Right atrium auricular region (tissue), 2 donors: ENCODE data around the gene PDE6H. TPM values are rescaled to one million over a fixed set of nuclear protein-coding genes. Genes with fewer than 3 reads are reported as not detected.
A peak's percentile ranks its signal among the peaks of the same experiment; 100 is the strongest.

Source experiments
- DNase-seq: peaks from one replicate; pipeline ENCODE4 v3.0.0-alpha.2; 2019; ENCODE audit warnings: low spot score
- H3K27ac ChIP-seq, 2 donors: fragments of 200-600 bp; sonication (generic); 1 replicate in 1 of 2; 2 replicates in 1 of 2; pipeline ENCODE4 v1.5.1; 2016 to 2019
- H3K27me3 ChIP-seq, 2 donors: fragments of 200-600 bp; sonication (generic); one replicate each; pipeline versions ENCODE4 v1.5.1 to v1.6.0; 2017 to 2019
- H3K36me3 ChIP-seq: fragments of 200-600 bp; sonication (generic); one replicate; pipeline ENCODE4 v1.5.1; 2016
- H3K4me1 ChIP-seq, 2 donors: fragments of 200-600 bp; sonication (generic); one replicate each; pipeline versions ENCODE4 v1.5.1 to v1.6.0; 2017 to 2019
- H3K4me3 ChIP-seq, 2 donors: fragments of 200-600 bp; sonication (generic); 1 replicate in 1 of 2; 2 replicates in 1 of 2; pipeline ENCODE4 v1.5.1; 2017 to 2019; ENCODE audit warnings: mild to moderate bottlenecking in 1 of 2, moderate library complexity in 1 of 2
- H3K9me3 ChIP-seq, 2 donors: fragments of 200-600 bp; sonication (generic); one replicate each; pipeline ENCODE4 v1.5.1; 2019
- total RNA-seq, 2 donors: library from RNA; depleted of rRNA; stranded (reverse); fragments of >200 nt; gene quantifications; one replicate each; pipeline ENCODE4 v1.1.0, GENCODE V29; 2016
- TF ChIP-seq, protein P1 (sequence below), 2 donors: fragments of 200-600 bp; sonication (generic); IDR thresholded peaks; one replicate each; pipeline ENCODE4 v1.5.1; 2019; ENCODE audit warnings: antibody characterized with exemption in 2 of 2

Gene PDE6H
- total RNA-seq, 2 donors from 2014 or later, result not detected

DNA sequence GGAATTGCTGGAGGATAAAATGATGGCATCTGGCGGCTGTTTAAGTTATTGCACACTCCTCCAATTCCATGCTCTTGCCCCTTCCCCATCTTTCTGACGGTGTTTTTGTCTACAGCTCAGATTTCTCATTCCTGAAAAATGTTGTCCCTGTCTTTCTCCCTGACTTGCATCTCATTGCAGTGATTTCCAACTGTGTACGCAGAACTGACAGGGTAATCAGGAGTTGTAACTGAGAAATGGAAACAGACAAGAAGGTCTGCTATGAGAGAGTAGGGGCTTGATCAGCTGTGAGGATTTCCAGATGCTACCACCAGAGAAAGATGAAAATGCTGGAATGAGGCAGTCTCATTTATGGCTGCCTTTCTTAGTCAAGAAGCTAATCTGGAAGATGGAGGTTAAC is 35.8 kb upstream of the PDE6H start:
- H3K27me3 ChIP-seq, result no peaks in the 10 kb centered on the region
- H3K27ac ChIP-seq, result no peak overlapping the region
- no peaks in the 10 kb centered on the region for H3K4me1 ChIP-seq
- H3K4me3 ChIP-seq, result no peak overlapping the region
- peaks cover 3% of the 10 kb centered on the region for H3K36me3 ChIP-seq
- no peaks in the 10 kb centered on the region for H3K9me3 ChIP-seq
- TF ChIP-seq, protein P1, sequence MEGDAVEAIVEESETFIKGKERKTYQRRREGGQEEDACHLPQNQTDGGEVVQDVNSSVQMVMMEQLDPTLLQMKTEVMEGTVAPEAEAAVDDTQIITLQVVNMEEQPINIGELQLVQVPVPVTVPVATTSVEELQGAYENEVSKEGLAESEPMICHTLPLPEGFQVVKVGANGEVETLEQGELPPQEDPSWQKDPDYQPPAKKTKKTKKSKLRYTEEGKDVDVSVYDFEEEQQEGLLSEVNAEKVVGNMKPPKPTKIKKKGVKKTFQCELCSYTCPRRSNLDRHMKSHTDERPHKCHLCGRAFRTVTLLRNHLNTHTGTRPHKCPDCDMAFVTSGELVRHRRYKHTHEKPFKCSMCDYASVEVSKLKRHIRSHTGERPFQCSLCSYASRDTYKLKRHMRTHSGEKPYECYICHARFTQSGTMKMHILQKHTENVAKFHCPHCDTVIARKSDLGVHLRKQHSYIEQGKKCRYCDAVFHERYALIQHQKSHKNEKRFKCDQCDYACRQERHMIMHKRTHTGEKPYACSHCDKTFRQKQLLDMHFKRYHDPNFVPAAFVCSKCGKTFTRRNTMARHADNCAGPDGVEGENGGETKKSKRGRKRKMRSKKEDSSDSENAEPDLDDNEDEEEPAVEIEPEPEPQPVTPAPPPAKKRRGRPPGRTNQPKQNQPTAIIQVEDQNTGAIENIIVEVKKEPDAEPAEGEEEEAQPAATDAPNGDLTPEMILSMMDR (IDR thresholded peaks at IDR 0.05), result no peak
- no peak for DNase-seq

DNA sequence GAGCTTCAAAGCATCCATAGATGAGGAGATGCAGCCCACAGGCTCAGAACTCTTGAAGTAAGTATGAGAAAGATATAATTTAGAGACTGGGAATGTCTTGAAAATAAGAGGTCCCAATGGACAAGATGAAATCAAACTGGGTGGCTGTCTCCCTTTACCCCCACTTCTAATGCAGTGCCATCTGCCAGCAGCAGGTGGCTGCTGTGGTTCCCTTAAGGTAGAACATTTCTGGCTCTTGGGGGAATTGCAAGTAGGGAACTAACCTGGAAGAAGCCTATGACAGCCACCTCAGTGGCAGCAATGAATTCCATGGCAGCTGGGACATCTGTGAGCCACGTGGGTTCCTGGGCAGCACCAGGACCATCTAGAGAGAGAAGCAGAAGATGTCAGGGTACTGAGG is 35.2 kb upstream of the PDE6H start:
- DNase-seq, result no peak
- peaks cover 10% of the 10 kb centered on the region for H3K36me3 ChIP-seq
- no peaks in the 10 kb centered on the region for H3K4me1 ChIP-seq
- H3K27ac ChIP-seq, result no peak overlapping the region
- H3K4me3 ChIP-seq, result no peak overlapping the region
- H3K27me3 ChIP-seq, result no peaks in the 10 kb centered on the region
- no peaks in the 10 kb centered on the region for H3K9me3 ChIP-seq
- TF ChIP-seq, protein P1 (IDR thresholded peaks at IDR 0.05), result no peak

DNA sequence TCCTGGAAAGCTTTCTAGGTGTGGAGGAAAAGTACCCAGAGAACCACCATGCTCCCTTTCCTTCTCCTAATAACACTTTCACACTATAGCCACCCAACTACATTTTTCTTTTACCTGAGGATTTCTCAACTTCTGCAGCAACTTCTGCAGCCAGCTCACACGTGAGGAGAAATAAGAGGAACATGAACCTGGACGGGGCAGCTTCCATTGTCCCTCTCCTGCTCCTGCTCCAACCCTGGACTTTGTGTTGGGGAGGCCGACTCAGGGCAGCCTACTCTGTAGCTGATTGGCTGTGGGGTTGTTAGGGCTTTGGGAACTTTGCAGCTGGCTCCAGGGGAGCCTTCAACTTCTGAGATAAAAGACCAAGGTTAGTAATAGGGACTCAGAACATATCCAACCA is 34.5 kb upstream of the PDE6H start, which contains the start of gene ERP27:
ERP27 (minus strand) TSS at position 237 of the 400 bp plus-strand sequence; CDS start at position 208, 29 bp downstream.
- TF ChIP-seq, protein P1 (IDR thresholded peaks at IDR 0.05), result no peak
- no peak within 1 kb of the TSS for H3K4me3 ChIP-seq
- DNase-seq, result no peak
- no peaks in the 10 kb centered on the region for H3K9me3 ChIP-seq
- H3K27ac ChIP-seq, result no peak within 1 kb of the TSS
- no peaks in the 10 kb centered on the region for H3K27me3 ChIP-seq
- H3K36me3 ChIP-seq, result peaks cover 16% of the 10 kb centered on the region
- no peaks in the 10 kb centered on the region for H3K4me1 ChIP-seq

DNA sequence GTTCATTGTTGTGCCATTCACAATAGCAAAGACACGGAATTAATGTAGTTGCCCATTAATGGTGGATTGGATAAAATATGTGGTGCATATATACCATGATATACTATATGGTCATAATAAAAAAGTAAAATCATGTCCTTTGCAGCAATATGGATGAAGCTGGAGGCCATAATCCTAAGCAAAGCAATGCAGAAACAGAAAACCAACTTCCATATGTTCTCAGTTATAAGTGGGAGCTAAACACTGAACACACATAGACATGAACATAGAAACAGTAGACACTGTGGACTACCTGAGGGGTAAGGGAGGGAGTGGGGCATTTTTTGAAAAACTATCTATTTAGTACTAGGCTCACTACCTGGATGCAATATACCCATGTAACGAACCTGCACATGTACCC is 31.5 kb upstream of the PDE6H start:
- Histone ChIP-seq H3K27me3 (no peaks in the 10 kb centered on the region), H3K4me1 (no peaks in the 10 kb centered on the region), H3K27ac (no peak overlapping the region), H3K9me3 (no peaks in the 10 kb centered on the region), H3K36me3 (peaks cover 29% of the 10 kb centered on the region), H3K4me3 (no peak overlapping the region)
- DNase-seq, result no peak
- TF ChIP-seq, protein P1 (IDR thresholded peaks at IDR 0.05), result no peak

DNA sequence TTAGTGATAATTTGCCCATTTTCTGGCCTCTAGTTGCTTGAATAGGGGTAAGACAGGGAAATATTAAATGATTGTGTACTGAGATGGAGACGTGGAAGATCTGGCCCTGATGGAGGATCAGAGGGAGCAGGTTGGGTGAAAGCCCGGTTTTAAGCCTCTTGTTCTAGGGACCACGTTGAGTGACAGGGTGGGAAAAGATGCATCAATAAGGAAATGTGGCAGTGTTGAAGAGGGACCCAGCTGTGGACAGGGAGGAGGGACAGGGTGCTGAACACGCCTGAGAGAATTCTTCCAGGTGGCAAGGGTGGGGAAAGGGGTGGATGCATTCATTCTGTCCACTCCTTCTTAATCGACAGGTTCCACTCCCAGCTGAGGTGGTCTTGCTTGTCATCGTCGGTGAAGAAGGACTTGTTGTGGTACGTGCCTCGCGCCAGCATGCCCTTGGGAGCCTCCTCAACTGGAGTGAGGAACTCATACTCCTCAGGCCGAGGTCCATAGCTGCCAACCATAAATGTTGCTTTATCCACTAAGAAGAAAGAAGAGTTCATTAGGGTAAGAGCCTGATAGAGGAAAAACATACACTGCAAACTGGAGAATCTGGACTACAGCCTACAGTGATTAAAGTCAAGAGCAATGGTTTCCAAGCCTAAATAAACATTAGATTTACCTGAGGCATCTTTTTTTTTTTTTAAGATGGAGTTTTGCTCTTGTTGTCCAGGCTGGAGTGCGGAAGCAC is 30.5 kb upstream of the PDE6H start:
- TF ChIP-seq, protein P1 (IDR thresholded peaks at IDR 0.05), result no peak
- H3K9me3 ChIP-seq, result no peaks in the 10 kb centered on the region
- no peak overlapping the region for H3K4me3 ChIP-seq
- no peak for DNase-seq
- H3K27ac ChIP-seq, result no peak overlapping the region
- no peaks in the 10 kb centered on the region for H3K27me3 ChIP-seq
- H3K4me1 ChIP-seq, result no peaks in the 10 kb centered on the region
- H3K36me3 ChIP-seq, result peaks cover 39% of the 10 kb centered on the region

DNA sequence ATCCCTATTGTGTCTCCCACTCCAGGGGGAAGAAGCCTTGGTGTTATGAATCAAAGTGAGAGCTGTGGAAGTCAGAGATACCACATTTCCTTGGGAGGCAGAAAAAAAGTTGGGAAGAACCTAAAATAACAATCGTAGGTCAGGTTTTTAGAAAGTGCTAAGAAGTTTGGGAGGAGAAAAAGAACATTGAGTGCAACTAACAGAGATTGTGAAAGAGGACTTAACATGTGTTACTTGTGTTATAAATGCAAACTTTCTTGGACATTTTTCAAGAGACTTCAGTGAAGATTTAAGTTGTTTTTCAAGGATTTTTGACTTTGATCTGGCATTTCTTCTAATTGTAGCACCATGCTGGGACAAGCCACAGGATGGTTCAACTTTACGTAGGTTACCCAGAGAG is 26.7 kb upstream of the PDE6H start:
- TF ChIP-seq, protein P1 (IDR thresholded peaks at IDR 0.05), result no peak
- DNase-seq, result no peak
- no peaks in the 10 kb centered on the region for H3K27me3 ChIP-seq
- H3K4me3 ChIP-seq, result no peak overlapping the region
- no peaks in the 10 kb centered on the region for H3K9me3 ChIP-seq
- H3K36me3 ChIP-seq, result peaks cover 52% of the 10 kb centered on the region
- peak overlapping the region in 1 of 2 donors; percentile 79 for H3K27ac ChIP-seq
- peaks cover 0 to 31% of the 10 kb centered on the region in 2 donors for H3K4me1 ChIP-seq
